Measurements from ENCODE around the gene HNRNPD. TPM values are rescaled to one million over a fixed set of nuclear protein-coding genes. Genes with fewer than 3 reads are reported as not detected.
"Not testable (repeated sequence)": the region's sequence is repeated elsewhere in the genome, so short reads cannot be mapped to it uniquely, and the experiment has no call there.

The HNRNPD gene
- total and polyA plus RNA-seq, 2 of the 8 experiments (the other 6 are each of a cell fraction or from before 2014, with no cell fraction given), result 118 to 646 TPM

GRCh38 chr4:82366431-82366830 is 7.4 kb downstream of the HNRNPD start:
- DNase-seq (ENCODE audit: low read depth in 1 of 2, low spot score in 2 of 2); H3K23me2 ChIP-seq (ENCODE audit: low read depth, low read length); FAIRE-seq; H2AK5ac ChIP-seq (ENCODE audit: low read depth, low read length); H3K56ac ChIP-seq (replicated peaks; ENCODE audit: insufficient read length, low read depth, low read length); H3K79me1 ChIP-seq (ENCODE audit: low read depth, low read length); H3K9me3 ChIP-seq (ENCODE audit: insufficient read depth in 2 of 2, low read depth in 1 of 2, low read length in 1 of 2); H3K4ac ChIP-seq (replicated peaks; ENCODE audit: insufficient read length, low read depth, low read length); H3K4me3 ChIP-seq (ENCODE audit: extremely low read depth in 1 of 4, insufficient read depth in 2 of 4, low read depth in 3 of 4, low read length in 4 of 4); H3K27me3 ChIP-seq (replicated peaks in 1 of 4; ENCODE audit: control insufficient read depth in 3 of 4, extremely low read depth in 1 of 4, insufficient read depth in 3 of 4, low read length in 3 of 4); H3K27ac ChIP-seq (ENCODE audit: low read depth, low read length); H2BK20ac ChIP-seq (ENCODE audit: low read length); H4K91ac ChIP-seq (replicated peaks; ENCODE audit: insufficient read length, low read length); H3K14ac ChIP-seq (ENCODE audit: insufficient read length); H4K8ac ChIP-seq (ENCODE audit: extremely low read depth, insufficient read depth, low read length); H2BK120ac ChIP-seq (replicated peaks; ENCODE audit: low read depth, low read length); H2BK12ac ChIP-seq (ENCODE audit: low read depth, low read length); H2BK5ac ChIP-seq (ENCODE audit: low read depth, low read length); H3K4me2 ChIP-seq (ENCODE audit: insufficient read depth in 1 of 2, low read depth in 2 of 2, low read length in 2 of 2); H3K18ac ChIP-seq (ENCODE audit: extremely low read depth, low read length); H2AFZ ChIP-seq (ENCODE audit: low read length); H3K9ac ChIP-seq (replicated peaks in 1 of 4; ENCODE audit: extremely low read depth in 1 of 4, low read depth in 3 of 4, low read length in 3 of 4); H2BK15ac ChIP-seq (ENCODE audit: low read length); H3K4me1 ChIP-seq (replicated peaks in 1 of 4; ENCODE audit: control insufficient read depth in 3 of 4, insufficient read depth in 4 of 4, low read length in 3 of 4); H3K23ac ChIP-seq (ENCODE audit: insufficient read length); H4K5ac ChIP-seq (ENCODE audit: insufficient read length, low read depth, low read length): not testable (repeated sequence)
- ChIA-PET CTCF (ENCODE audit: partially characterized antibody) (interaction anchor here (0.9 to 2.1 kb wide), 4 partner anchors 12 to 373 kb away, joined by 3 to 5 read pairs (median 4); no protein-coding TSS in a partner anchor), POLR2A (ENCODE audit: partially characterized antibody) (interaction anchor here (0.7 to 9.1 kb wide), 14 partner anchors 10 to 85 kb away, joined by 3 to 104 read pairs (median 5); partner anchors contain the start of genes ENOPH1 and HNRNPDL)
- Histone ChIP-seq H3K36me3 (ENCODE audit: control insufficient read depth in 2 of 4, insufficient read depth in 4 of 4, low read length in 3 of 4) (peaks cover 7 to 63% (median 10%) of the 10 kb centered on the region in 4 experiments; a peak in 7 of 8 replicates), H4K20me1 (replicated peaks in 1 of 2; ENCODE audit: control insufficient read depth in 1 of 2, insufficient read depth in 2 of 2, low read length in 2 of 2) (peaks cover 44 to 57% of the 10 kb centered on the region in 2 experiments), H3K79me2 (ENCODE audit: control insufficient read depth in 1 of 2, insufficient read depth in 2 of 2, low read length in 2 of 2) (peaks cover 76 to 100% of the 10 kb centered on the region in 2 experiments)
- 92% methylated on average over 11 of the region's 11 CpGs; no CpG with 5 or more reads in 1 of the 2 experiments for WGBS, 2 experiments (ENCODE audit: extremely low coverage in 1 of 2, insufficient coverage in 1 of 2, insufficient read length in 1 of 2, insufficient replicate concordance in 2 of 2, low coverage in 1 of 2, low lambda C conversion rate in 2 of 2, missing lambda C conversion rate in 1 of 2)

Data from H1 (cell line).